GM06990 (cell line): ENCODE results near the gene TRIM60.
"Not testable (repeated sequence)": the region's sequence is repeated elsewhere in the genome, so short reads cannot be mapped to it uniquely, and the experiment has no call there.

Experiments
- DNase-seq: peaks from one replicate; pipeline ENCODE4 v3.0.0-alpha.2; 2011; ENCODE audit not compliant: insufficient read length; ENCODE audit errors: extremely low read depth
- H3K27me3 ChIP-seq: replicated peaks from 2 replicates; pipeline ENCODE4 v1.6.0; 2011; ENCODE audit warnings: low read length; ENCODE audit not compliant: control insufficient read depth, insufficient read depth
- H3K36me3 ChIP-seq: 2 replicates; pipeline ENCODE4 v1.5.1; 2011; ENCODE audit warnings: low read length; ENCODE audit not compliant: control insufficient read depth, insufficient read depth
- H3K4me3 ChIP-seq: replicated peaks from 2 replicates; pipeline ENCODE4 v1.5.1; 2011; ENCODE audit warnings: low read depth, mild to moderate bottlenecking, control low read depth, low read length
- CTCF ChIP-seq: IDR thresholded peaks from 2 replicates; pipeline ENCODE4 v1.5.1; 2011; ENCODE audit warnings: low read length, control low read depth, mild to moderate bottlenecking, inconsistent platforms; ENCODE audit not compliant: insufficient read depth, poor library complexity, severe bottlenecking

The TRIM60 gene

GRCh38 chr4:165060938-165061337 is 29.1 kb downstream of the TRIM60 start:
- no peak for DNase-seq
- Histone ChIP-seq H3K36me3 (no peaks in the 10 kb centered on the region), H3K27me3 (no peaks in the 10 kb centered on the region), H3K4me3 (no peak overlapping the region)
- peak; percentile 24 for TF ChIP-seq CTCF

GRCh38 chr4:165070560-165070959 is 38.8 kb downstream of the TRIM60 start:
- no peak for TF ChIP-seq CTCF

GRCh38 chr4:165073346-165073745 is 41.5 kb downstream of the TRIM60 start:
- not testable (repeated sequence) for H3K4me3 ChIP-seq, DNase-seq, H3K36me3 ChIP-seq, H3K27me3 ChIP-seq

More at GRCh38 chr4:165070560-165070959, 38.8 kb downstream of the TRIM60 start:
- Histone ChIP-seq H3K4me3 (no peak overlapping the region), H3K27me3 (no peaks in the 10 kb centered on the region), H3K36me3 (no peaks in the 10 kb centered on the region)
- DNase-seq = no peak

- no peak for TF ChIP-seq CTCF
- Histone ChIP-seq H3K4me3 (no peak overlapping the region), H3K27me3 (no peaks in the 10 kb centered on the region), H3K36me3 (no peaks in the 10 kb centered on the region)
- DNase-seq = no peak
Measured at GRCh38 chr4:165077034-165077578, 45.3 kb downstream of the TRIM60 start.

- TF ChIP-seq CTCF = no peak
- no peak overlapping the region for H3K4me3 ChIP-seq
- no peaks in the 10 kb centered on the region for H3K27me3 ChIP-seq
- no peaks in the 10 kb centered on the region for H3K36me3 ChIP-seq
- no peak for DNase-seq
Measured at GRCh38 chr4:165079476-165079875, 47.7 kb downstream of the TRIM60 start.

GRCh38 chr4:165084787-165085186 is 53.0 kb downstream of the TRIM60 start:
- not testable (repeated sequence) for H3K36me3 ChIP-seq, H3K4me3 ChIP-seq, DNase-seq, H3K27me3 ChIP-seq

- Histone ChIP-seq H3K4me3 (no peak overlapping the region), H3K36me3 (no peaks in the 10 kb centered on the region)
- TF ChIP-seq CTCF = no peak
Measured at GRCh38 chr4:165085946-165086345, 54.1 kb downstream of the TRIM60 start.

More at GRCh38 chr4:165085946-165086345, 54.1 kb downstream of the TRIM60 start:
- H3K27me3 ChIP-seq = no peaks in the 10 kb centered on the region
- DNase-seq = no peak
